IMR-90 (cell line): ENCODE measurements around the gene CREG2. TPM values are rescaled to one million over a fixed set of nuclear protein-coding genes. Genes with fewer than 3 reads are reported as not detected.

ENCODE experiments used
- ATAC-seq: fragments of 200-7000 bp; cut with Tn5 transposase; 2 replicates; pipeline ENCODE4 v1.9.1; 2020; ENCODE audit warnings: low read depth, mild to moderate bottlenecking, moderate library complexity
- BruUV-seq: library from RNA; stranded (reverse); fragments of 400-500 nt; replicated peaks from 2 replicates; lab custom pipeline; 2021; lab: Mats Ljungman, UMichigan
- CTCF ChIA-PET: fragments of 300-600 bp; formaldehyde crosslinking; extraction: SDS; loops from one replicate; lab custom pipeline; 2021; ENCODE audit warnings: antibody characterized with exemption; lab: Yijun Ruan, JAX
- POLR2A ChIA-PET: fragments of 300-600 bp; sonication (Branson Sonifier 250); formaldehyde crosslinking; loops from one replicate; lab custom pipeline; 2022; ENCODE audit warnings: antibody characterized with exemption; ENCODE audit not compliant: unreplicated experiment; lab: Charles Lee
- DNase-seq: peaks from one replicate; pipeline ENCODE4 v3.0.0; 2013
- H2AFZ ChIP-seq: replicated peaks from 2 replicates; pipeline ENCODE3; 2013; ENCODE audit warnings: low read length, mild to moderate bottlenecking; ENCODE audit not compliant: poor library complexity
- H2AK5ac ChIP-seq: 2 replicates; pipeline ENCODE4 v1.6.1; 2013; ENCODE audit warnings: low read depth, low read length, inconsistent platforms
- H2AK9ac ChIP-seq: replicated peaks from 2 replicates; pipeline ENCODE3; 2013; ENCODE audit warnings: mild to moderate bottlenecking, low read depth, low read length, moderate library complexity; ENCODE audit not compliant: poor library complexity
- H2BK120ac ChIP-seq: 2 replicates; pipeline ENCODE4 v1.6.1; 2013; ENCODE audit warnings: low read depth, low read length, inconsistent platforms
- H2BK15ac ChIP-seq: 3 replicates; pipeline ENCODE4 v1.6.1; 2013; ENCODE audit warnings: low read depth, low read length, inconsistent platforms
- H2BK20ac ChIP-seq: 2 replicates; pipeline ENCODE4 v1.6.1; 2013; ENCODE audit warnings: low read depth, mild to moderate bottlenecking, inconsistent platforms, low read length, moderate library complexity
- H2BK5ac ChIP-seq: 2 replicates; pipeline ENCODE4 v1.6.1; 2013; ENCODE audit warnings: mild to moderate bottlenecking, low read depth, low read length, inconsistent platforms; ENCODE audit not compliant: poor library complexity, severe bottlenecking
- H3K14ac ChIP-seq: replicated peaks from 2 replicates; pipeline ENCODE4 v1.6.1; 2013; ENCODE audit warnings: low read depth, low read length, inconsistent platforms
- H3K18ac ChIP-seq: 2 replicates; pipeline ENCODE4 v1.6.1; 2013; ENCODE audit warnings: low read depth, low read length, control low read depth
- H3K23ac ChIP-seq: 2 replicates; pipeline ENCODE4 v1.6.1; 2013; ENCODE audit warnings: low read depth, low read length, inconsistent platforms
- H3K27ac ChIP-seq: 2 replicates; pipeline ENCODE4 v1.5.1; 2013; ENCODE audit warnings: mild to moderate bottlenecking, control low read depth, low read length; ENCODE audit not compliant: insufficient read depth
- H3K27me3 ChIP-seq: 2 replicates; pipeline ENCODE4 v1.6.1; 2013; ENCODE audit warnings: low read length; ENCODE audit not compliant: control insufficient read depth, insufficient read depth
- H3K36me3 ChIP-seq: 2 replicates; pipeline ENCODE4 v1.6.1; 2013; ENCODE audit warnings: low read length, mixed read lengths; ENCODE audit not compliant: control insufficient read depth, insufficient read depth
- H3K4ac ChIP-seq: 2 replicates; pipeline ENCODE4 v1.6.1; 2013; ENCODE audit warnings: low read depth, low read length, inconsistent platforms
- H3K4me1 ChIP-seq: 2 replicates; pipeline ENCODE4 v1.6.1; 2013; ENCODE audit warnings: low read length, mixed read lengths; ENCODE audit not compliant: control insufficient read depth, insufficient read depth
- H3K4me2 ChIP-seq: 2 replicates; pipeline ENCODE4 v1.6.1; 2013; ENCODE audit warnings: low read depth, mild to moderate bottlenecking, control low read depth, low read length, moderate library complexity
- H3K4me3 ChIP-seq: 2 replicates; pipeline ENCODE4 v1.5.1; 2013; ENCODE audit warnings: low read depth, mild to moderate bottlenecking, control low read depth, low read length, moderate library complexity; ENCODE audit not compliant: insufficient read depth
- H3K56ac ChIP-seq: 2 replicates; pipeline ENCODE4 v1.6.1; 2013; ENCODE audit warnings: low read length, inconsistent platforms; ENCODE audit not compliant: insufficient read depth; ENCODE audit errors: extremely low read depth
- H3K79me1 ChIP-seq, 2 experiments: 2 replicates each; pipeline ENCODE4 v1.6.1; 2013; ENCODE audit warnings: low read length in 2 of 2, inconsistent platforms in 1 of 2, low read depth in 1 of 2
- H3K9ac ChIP-seq: 2 replicates; pipeline ENCODE4 v1.6.1; 2013; ENCODE audit warnings: low read depth, low read length, control low read depth
- H3K9me1 ChIP-seq: 2 replicates; pipeline ENCODE4 v1.6.1; 2013; ENCODE audit warnings: low read length, inconsistent platforms; ENCODE audit not compliant: insufficient read depth
- H3K9me3 ChIP-seq: 2 replicates; pipeline ENCODE4 v1.6.1; 2013; ENCODE audit warnings: low read length; ENCODE audit not compliant: control insufficient read depth, insufficient read depth
- H4K20me1 ChIP-seq: 2 replicates; pipeline ENCODE4 v1.6.1; 2013; ENCODE audit warnings: low read length, inconsistent platforms; ENCODE audit not compliant: insufficient read depth
- H4K5ac ChIP-seq: 2 replicates; pipeline ENCODE4 v1.6.1; 2013; ENCODE audit warnings: mild to moderate bottlenecking, low read depth, low read length, control low read depth
- H4K8ac ChIP-seq, 2 experiments: 2 replicates each; pipeline ENCODE4 v1.6.1; 2013; ENCODE audit warnings: low read depth in 2 of 2, low read length in 2 of 2, control low read depth in 1 of 2, inconsistent platforms in 1 of 2
- H4K91ac ChIP-seq: 2 replicates; pipeline ENCODE4 v1.6.1; 2013; ENCODE audit warnings: low read depth, low read length, inconsistent platforms; ENCODE audit not compliant: insufficient read depth
- BHLHE40 ChIP-seq: fragments of 150-350 bp; IDR thresholded peaks from 2 replicates; pipeline ENCODE4 v1.6.1; 2016; ENCODE audit warnings: mild to moderate bottlenecking, low read depth, low read length
- CEBPB ChIP-seq: IDR thresholded peaks from 2 replicates; pipeline ENCODE4 v1.6.1; 2012; ENCODE audit warnings: low read depth, low read length, improper control_type of control experiment
- FOS ChIP-seq: fragments of 150-350 bp; IDR thresholded peaks from 2 replicates; pipeline ENCODE4 v1.6.1; 2016; ENCODE audit warnings: low read depth, low read length
- MAFK ChIP-seq: IDR thresholded peaks from 2 replicates; pipeline ENCODE4 v1.6.1; 2012; ENCODE audit warnings: low read depth, low read length, improper control_type of control experiment
- MAZ ChIP-seq: IDR thresholded peaks from 2 replicates; pipeline ENCODE4 v1.6.1; 2012; ENCODE audit warnings: low read depth, mild to moderate bottlenecking, low read length, improper control_type of control experiment, moderate library complexity, borderline replicate concordance
- MXI1 ChIP-seq: IDR thresholded peaks from 2 replicates; pipeline ENCODE4 v1.6.1; 2012; ENCODE audit warnings: low read depth, mild to moderate bottlenecking, low read length, moderate library complexity, borderline replicate concordance
- NFE2L2 ChIP-seq: fragments of 150-350 bp; IDR thresholded peaks from 2 replicates; pipeline ENCODE4 v1.6.1; 2016; ENCODE audit warnings: low read depth, mild to moderate bottlenecking, low read length
- POLR2A ChIP-seq: IDR thresholded peaks from 2 replicates; pipeline ENCODE4 v1.6.1; 2012; ENCODE audit warnings: mild to moderate bottlenecking, low read depth, low read length
- RAD21 ChIP-seq: IDR thresholded peaks from 2 replicates; pipeline ENCODE4 v1.6.1; 2012; ENCODE audit warnings: low read length, improper control_type of control experiment
- RCOR1 ChIP-seq: IDR thresholded peaks from 2 replicates; pipeline ENCODE4 v1.6.1; 2012; ENCODE audit warnings: mild to moderate bottlenecking, low read length, improper control_type of control experiment; ENCODE audit not compliant: insufficient replicate concordance
- RFX5 ChIP-seq: IDR thresholded peaks from 2 replicates; pipeline ENCODE4 v1.8.0; 2012; ENCODE audit warnings: low read depth, mild to moderate bottlenecking, low read length, moderate library complexity
- SMC3 ChIP-seq: fragments of 150-350 bp; IDR thresholded peaks from 2 replicates; pipeline ENCODE4 v1.6.1; 2016; ENCODE audit warnings: low read depth, mild to moderate bottlenecking, antibody characterized with exemption, low read length, moderate library complexity
- WGBS, 2 experiments: methylation state at CpG; one replicate each; pipeline versions ENCODE4 v1.1.5 to v1.1.7; 2013; ENCODE audit warnings: missing lambda C conversion rate in 2 of 2; ENCODE audit not compliant: insufficient read length in 1 of 2; ENCODE audit errors: extremely low coverage in 2 of 2; 5-methylcytosine and 5-hydroxymethylcytosine counted together
- dilution Hi-C: fragments of 300-500 bp; cut with HindIII; formaldehyde crosslinking; loops from one replicate; pipeline ENCODE4 v1.14.3; 2018; ENCODE audit warnings: low sequenced_read_pairs; ENCODE audit not compliant: unreplicated experiment
- in situ Hi-C: fragments of 300-500 bp; cut with MboI; formaldehyde crosslinking; loops from 3 replicates; pipeline ENCODE4 v1.14.3; 2019; ENCODE audit warnings: low sequenced_read_pairs, inconsistent platforms, mixed read lengths
- intact Hi-C: fragments of 100-400 bp; cut with micrococcal nuclease; formaldehyde crosslinking; loops from 2 replicates; pipeline ENCODE4 v1.10.0; 2022
- polyA plus RNA-seq, 3 experiments: library from polyadenylated mRNA; depleted of rRNA; stranded (reverse); fragments of >200 nt; gene quantifications; 2 replicates each; pipeline ENCODE4 v1.2.3, GENCODE V29; 2012; ENCODE audit warnings: low replicate concordance in 1 of 3
- total RNA-seq: library from RNA; depleted of rRNA; stranded (reverse); fragments of >200 nt; gene quantifications from 2 replicates; pipeline ENCODE4 v1.2.3, GENCODE V29; 2012
- TF ChIP-seq, protein P1 (sequence below): fragments of 150-350 bp; IDR thresholded peaks from 2 replicates; pipeline ENCODE4 v1.6.1; 2017; ENCODE audit warnings: mild to moderate bottlenecking, antibody characterized with exemption, low read length, low read depth
- TF ChIP-seq, protein P2 (sequence below): conservative IDR thresholded peaks from 2 replicates; pipeline ENCODE4 v1.5.1; 2012; ENCODE audit warnings: mild to moderate bottlenecking, low read depth, low read length, improper control_type of control experiment
- TF ChIP-seq, protein P3 (sequence below): fragments of 150-350 bp; IDR thresholded peaks from 2 replicates; pipeline ENCODE4 v1.6.1; 2016; ENCODE audit warnings: low read depth, mild to moderate bottlenecking, low read length, moderate library complexity, borderline replicate concordance

CREG2 gene
- total and polyA plus RNA-seq, 2 of the 4 experiments (the other 2 are of a cell fraction): 0.17 TPM; not detected in 1

DNA sequence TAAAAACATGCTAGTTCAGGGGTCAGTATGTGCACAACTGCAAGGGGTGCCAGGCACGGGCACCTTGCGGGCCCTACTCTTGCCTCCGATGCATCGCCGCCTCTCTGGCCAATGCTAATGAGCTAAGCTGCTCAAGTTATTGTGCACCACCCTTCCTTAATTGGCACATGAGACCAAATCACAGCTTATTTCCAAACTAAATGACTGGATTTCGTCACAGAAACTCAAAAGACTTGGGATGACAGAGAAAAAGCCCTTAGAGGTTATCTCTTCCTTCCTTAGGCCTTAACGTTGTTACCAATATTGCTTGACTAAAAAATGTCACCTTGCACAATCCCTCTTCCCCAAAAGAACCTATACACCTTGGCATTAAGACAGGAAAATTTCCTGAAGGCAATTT, 86.5 kb downstream of the CREG2 start:
- Histone ChIP-seq H3K23ac (no peak overlapping the region), H3K4me1 (peaks cover 7% of the 10 kb centered on the region), H2AK9ac (no peak overlapping the region), H2BK120ac (no peak overlapping the region), H2BK15ac (no peak overlapping the region), H3K56ac (no peak overlapping the region), H2BK20ac (no peak overlapping the region), H4K5ac (no peak overlapping the region), H3K4me3 (no peak overlapping the region), H4K91ac (no peak overlapping the region), H3K18ac (no peak overlapping the region), H3K9ac (no peak overlapping the region), H2BK5ac (no peak overlapping the region), H2AFZ (no peak overlapping the region), H3K27me3 (no peaks in the 10 kb centered on the region), H4K20me1 (peaks cover 77% of the 10 kb centered on the region), H3K79me1 (peaks cover 28 to 86% of the 10 kb centered on the region in 2 experiments), H3K27ac (no peak overlapping the region), H3K9me1 (peaks cover 11% of the 10 kb centered on the region), H3K14ac (no peak overlapping the region), H4K8ac (no peak overlapping the region), H3K4me2 (no peak overlapping the region), H3K9me3 (no peaks in the 10 kb centered on the region), H2AK5ac (no peak overlapping the region), H3K36me3 (peaks cover 3% of the 10 kb centered on the region; the same call in 1 of the 2 replicates), H3K4ac (no peak overlapping the region)
- intact Hi-C loops (no loop called here), in situ Hi-C loops (no loop called here), dilution Hi-C loops (no loop called here)
- no peak for DNase-seq
- TF ChIP-seq MAFK (no peak), SMC3 (no peak), NFE2L2 (no peak), CEBPB (no peak), MAZ (no peak), RFX5 (no peak), MXI1 (no peak), POLR2A (no peak), FOS (no peak), RAD21 (no peak), RCOR1 (no peak), BHLHE40 (no peak)
- TF ChIP-seq, protein P1, sequence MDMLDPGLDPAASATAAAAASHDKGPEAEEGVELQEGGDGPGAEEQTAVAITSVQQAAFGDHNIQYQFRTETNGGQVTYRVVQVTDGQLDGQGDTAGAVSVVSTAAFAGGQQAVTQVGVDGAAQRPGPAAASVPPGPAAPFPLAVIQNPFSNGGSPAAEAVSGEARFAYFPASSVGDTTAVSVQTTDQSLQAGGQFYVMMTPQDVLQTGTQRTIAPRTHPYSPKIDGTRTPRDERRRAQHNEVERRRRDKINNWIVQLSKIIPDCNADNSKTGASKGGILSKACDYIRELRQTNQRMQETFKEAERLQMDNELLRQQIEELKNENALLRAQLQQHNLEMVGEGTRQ: no peak
- TF ChIP-seq, protein P2, sequence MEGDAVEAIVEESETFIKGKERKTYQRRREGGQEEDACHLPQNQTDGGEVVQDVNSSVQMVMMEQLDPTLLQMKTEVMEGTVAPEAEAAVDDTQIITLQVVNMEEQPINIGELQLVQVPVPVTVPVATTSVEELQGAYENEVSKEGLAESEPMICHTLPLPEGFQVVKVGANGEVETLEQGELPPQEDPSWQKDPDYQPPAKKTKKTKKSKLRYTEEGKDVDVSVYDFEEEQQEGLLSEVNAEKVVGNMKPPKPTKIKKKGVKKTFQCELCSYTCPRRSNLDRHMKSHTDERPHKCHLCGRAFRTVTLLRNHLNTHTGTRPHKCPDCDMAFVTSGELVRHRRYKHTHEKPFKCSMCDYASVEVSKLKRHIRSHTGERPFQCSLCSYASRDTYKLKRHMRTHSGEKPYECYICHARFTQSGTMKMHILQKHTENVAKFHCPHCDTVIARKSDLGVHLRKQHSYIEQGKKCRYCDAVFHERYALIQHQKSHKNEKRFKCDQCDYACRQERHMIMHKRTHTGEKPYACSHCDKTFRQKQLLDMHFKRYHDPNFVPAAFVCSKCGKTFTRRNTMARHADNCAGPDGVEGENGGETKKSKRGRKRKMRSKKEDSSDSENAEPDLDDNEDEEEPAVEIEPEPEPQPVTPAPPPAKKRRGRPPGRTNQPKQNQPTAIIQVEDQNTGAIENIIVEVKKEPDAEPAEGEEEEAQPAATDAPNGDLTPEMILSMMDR: no peak
- TF ChIP-seq, protein P3, sequence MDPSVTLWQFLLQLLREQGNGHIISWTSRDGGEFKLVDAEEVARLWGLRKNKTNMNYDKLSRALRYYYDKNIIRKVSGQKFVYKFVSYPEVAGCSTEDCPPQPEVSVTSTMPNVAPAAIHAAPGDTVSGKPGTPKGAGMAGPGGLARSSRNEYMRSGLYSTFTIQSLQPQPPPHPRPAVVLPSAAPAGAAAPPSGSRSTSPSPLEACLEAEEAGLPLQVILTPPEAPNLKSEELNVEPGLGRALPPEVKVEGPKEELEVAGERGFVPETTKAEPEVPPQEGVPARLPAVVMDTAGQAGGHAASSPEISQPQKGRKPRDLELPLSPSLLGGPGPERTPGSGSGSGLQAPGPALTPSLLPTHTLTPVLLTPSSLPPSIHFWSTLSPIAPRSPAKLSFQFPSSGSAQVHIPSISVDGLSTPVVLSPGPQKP: no peak
- ATAC-seq: no peak
- WGBS, 2 experiments: no CpG with 5 or more reads among the region's 7 CpGs
- ChIA-PET POLR2A (no interaction called here), CTCF (interaction anchor here (1.1 kb wide), 1 partner anchor 68 kb away, joined by 3 read pairs; no protein-coding TSS in a partner anchor)
- BruUV-seq: no TSS peak
